ENCODE results near the gene DHRS2.
A peak's percentile ranks its signal among the peaks of the same experiment; 100 is the strongest.

DHRS2 gene

DNA sequence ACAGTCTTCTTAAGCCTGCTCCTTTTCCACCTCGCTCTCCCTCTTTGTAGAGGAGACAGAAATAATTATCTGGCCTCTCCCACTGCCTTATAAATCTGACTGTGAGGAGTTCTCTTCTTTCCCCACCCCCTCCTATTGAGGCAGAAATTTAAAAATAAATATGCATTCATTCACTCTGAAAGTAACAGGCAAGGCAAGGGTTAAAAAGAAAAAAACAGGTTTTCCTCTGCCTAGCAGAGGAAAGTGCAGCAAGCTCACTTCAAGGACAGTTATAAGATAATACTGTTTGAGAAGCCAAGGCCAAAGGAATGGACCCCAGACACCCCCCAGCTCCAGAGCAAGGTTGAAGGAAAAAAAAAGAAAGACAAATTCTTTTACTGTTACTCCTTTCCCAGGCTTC lies 56.3 kb downstream of the DHRS2 start:
- TF ChIP-seq Cebpa-rat (IDR thresholded peaks at IDR 0.05), result no peak
- Histone ChIP-seq H3K27ac (no peak overlapping the region), H3K27me3 (peaks cover 0 to 13% (median 10%) of the 10 kb centered on the region in 11 experiments; a peak in 11 of 22 replicates), H4K20me1 (no peaks in the 10 kb centered on the region), H3K4me2 (no peak overlapping the region), H3K9ac (no peak overlapping the region), H3K36me3 (no peaks in the 10 kb centered on the region), H3K9me3 (replicated peaks in 1 of 11) (peaks cover 0 to 7% (median 0%) of the 10 kb centered on the region in 11 experiments; a peak in 1 of 22 replicates), H3K4me1 (peaks cover 0 to 10% (median 2%) of the 10 kb centered on the region in 10 experiments; a peak in 6 of 20 replicates), H3K4me3 (no peak overlapping the region)

DNA sequence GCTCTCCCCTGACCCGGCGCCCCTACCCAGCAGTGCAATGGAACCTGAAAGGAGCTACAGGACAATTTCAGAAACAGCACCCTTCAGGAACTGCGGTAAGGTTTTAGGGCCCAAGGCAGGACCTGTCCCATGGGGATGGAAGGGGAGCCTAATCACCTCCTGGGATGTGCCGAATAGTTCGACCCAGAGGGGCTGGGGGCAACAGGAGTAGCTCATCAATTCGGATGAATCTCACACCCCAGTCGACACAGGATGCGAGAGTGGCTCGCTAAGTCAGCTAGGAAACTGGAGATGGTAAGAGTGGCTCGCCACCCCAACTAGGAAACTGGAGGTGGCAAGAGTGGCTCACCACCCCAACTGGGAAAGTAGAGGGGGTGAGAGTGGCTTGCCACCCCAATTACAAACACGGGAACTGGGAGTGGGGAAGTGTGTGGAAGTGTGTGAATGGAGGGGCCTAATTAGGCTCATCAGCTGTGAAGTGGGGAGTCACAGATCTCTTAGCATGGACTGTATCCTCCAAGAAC lies 57.1 kb downstream of the DHRS2 start:
- no peak overlapping the region for H3K9ac ChIP-seq
- H3K4me3 ChIP-seq, result no peak overlapping the region
- H3K36me3 ChIP-seq, result no peaks in the 10 kb centered on the region
- no peak for TF ChIP-seq Cebpa-rat (IDR thresholded peaks at IDR 0.05)
- no peaks in the 10 kb centered on the region for H4K20me1 ChIP-seq
- no peak overlapping the region for H3K4me2 ChIP-seq
- peaks cover 0 to 13% (median 10%) of the 10 kb centered on the region in 11 experiments; a peak in 11 of 22 replicates for H3K27me3 ChIP-seq
- peaks cover 0 to 10% (median 2%) of the 10 kb centered on the region in 10 experiments; a peak in 6 of 20 replicates for H3K4me1 ChIP-seq
- peaks cover 0 to 7% (median 0%) of the 10 kb centered on the region in 11 experiments; a peak in 2 of 22 replicates for H3K9me3 ChIP-seq (replicated peaks in 1 of 11)
- no peak overlapping the region for H3K27ac ChIP-seq

DNA sequence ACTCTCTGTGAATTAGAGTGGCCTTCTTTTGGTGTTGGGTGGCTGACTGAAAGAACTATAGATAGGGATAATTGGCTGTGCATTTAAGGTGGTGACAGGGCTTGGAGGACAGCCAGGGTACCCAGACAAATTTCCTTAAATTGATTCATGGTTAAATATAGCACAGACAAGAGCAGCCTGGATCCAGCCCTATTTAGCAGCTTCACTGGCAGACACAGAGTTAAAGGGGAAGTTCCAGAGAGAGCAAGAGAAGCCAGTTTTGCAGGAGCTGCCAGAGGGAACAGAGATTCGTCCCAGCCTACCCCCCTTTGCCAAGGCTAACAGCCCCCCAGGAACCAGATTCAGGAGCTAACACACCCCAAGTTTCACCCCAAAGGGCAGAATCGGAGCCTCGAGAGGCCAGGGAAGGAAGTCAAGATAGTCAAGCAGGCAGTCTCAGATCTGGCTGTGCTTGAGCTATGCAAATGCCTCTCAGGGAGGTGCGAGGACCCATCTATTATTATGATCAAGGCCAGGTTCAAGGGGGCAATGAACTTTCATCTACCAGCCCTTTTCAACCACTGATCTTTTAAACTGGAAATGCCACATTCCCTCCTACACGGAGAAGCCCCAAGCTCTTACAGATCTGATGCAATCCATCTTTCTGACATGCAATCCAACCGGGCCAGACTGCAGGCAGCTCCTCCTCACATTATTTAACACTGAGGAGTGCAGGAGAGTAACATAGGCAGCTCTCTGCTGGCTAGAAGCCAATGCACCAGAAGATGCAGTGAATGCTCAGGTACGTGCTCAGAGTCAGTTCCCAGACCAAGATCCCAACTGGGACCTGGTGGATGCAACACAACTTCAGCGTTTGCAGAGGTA lies 58.2 kb downstream of the DHRS2 start:
- Histone ChIP-seq H3K36me3 (no peaks in the 10 kb centered on the region), H3K27me3 (peaks cover 0 to 13% (median 10%) of the 10 kb centered on the region in 11 experiments; a peak in 11 of 22 replicates), H4K20me1 (no peaks in the 10 kb centered on the region), H3K4me3 (no peak overlapping the region), H3K9me3 (replicated peaks in 1 of 11) (peaks cover 0 to 10% (median 4%) of the 10 kb centered on the region in 11 experiments; a peak in 5 of 22 replicates), H3K4me2 (peak overlapping the region in 5 of 11 experiments; percentile 12 to 65 (median 45); a peak in 7 of 22 replicates), H3K4me1 (peaks cover 0 to 10% (median 2%) of the 10 kb centered on the region in 10 experiments; a peak in 6 of 20 replicates), H3K9ac (no peak overlapping the region), H3K27ac (no peak overlapping the region; a peak in 1 of 22 replicates)
- no peak for TF ChIP-seq Cebpa-rat (IDR thresholded peaks at IDR 0.05)
